ENCODE results near the gene GAN.
A peak's percentile ranks its signal among the peaks of the same experiment; 100 is the strongest.

Gene GAN

GRCh38 chr16:81314603-81315270 lies at the start of gene GAN:
GAN (plus strand) TSS chr16:81314962; CDS start chr16:81315114, 152 bp downstream.
- DNase-seq = peak; percentile 97

- DNase-seq = no peak
Observed at GRCh38 chr16:81265052-81265451, 49.7 kb upstream of the GAN start.

- DNase-seq = no peak
Observed at GRCh38 chr16:81265658-81266451, 48.9 kb upstream of the GAN start.

GRCh38 chr16:81266680-81267095 lies 48.1 kb upstream of the GAN start:
- peak; percentile 26 for DNase-seq

DNA sequence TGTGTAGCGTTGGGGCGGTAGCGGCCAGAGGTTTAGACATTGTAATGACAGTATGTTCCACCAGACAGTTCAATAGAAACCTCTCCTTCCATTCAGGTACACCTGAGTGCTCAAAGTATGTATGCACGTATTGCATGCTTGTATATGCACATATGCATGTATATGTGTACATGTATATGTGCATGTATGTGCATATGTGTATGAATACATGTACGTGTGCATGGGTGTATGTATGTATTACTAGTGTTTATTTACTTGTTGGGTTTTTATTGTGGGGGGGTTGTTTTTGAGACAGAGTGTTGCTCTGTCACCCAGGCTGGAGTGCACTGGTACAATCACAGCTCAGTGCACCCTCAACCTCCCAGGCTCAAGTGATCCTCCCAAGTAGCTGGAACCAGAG lies 46.3 kb upstream of the GAN start:
- no peak for DNase-seq

DNA sequence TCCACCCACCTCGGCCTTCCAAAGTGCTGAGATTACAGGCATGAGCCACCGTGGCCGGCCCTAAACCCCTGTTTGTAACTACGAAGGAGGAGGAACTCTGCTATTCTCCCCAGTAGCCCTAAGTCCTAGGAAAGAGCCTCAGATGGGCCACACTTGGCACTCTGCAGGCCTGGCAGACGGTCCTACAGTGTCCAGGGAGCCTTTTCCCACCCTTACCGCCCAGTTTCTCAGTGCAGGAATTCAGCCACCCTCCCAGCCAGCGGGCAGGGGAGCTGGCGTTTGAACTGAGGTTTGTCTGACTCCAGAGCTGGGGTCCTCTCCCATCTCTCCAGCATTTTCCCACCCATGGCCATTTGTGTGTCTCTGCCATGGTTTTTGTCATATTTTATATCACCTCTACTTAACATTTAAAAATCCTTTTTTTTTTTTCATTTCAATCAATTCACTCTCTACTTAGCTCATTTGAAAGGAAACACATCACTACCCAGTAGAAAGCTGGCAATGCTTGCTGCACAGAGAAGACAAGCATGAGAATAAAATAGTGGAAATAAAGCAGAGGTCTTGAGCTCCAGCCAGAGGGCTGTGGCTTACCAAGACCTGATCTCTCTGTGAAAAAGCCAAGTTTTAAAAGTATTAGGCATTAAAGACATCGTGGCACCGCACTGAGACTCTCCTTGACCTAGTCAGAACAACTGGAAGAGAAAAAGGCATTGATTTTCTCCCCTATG lies 41.4 kb upstream of the GAN start:
- DNase-seq = no peak

DNA sequence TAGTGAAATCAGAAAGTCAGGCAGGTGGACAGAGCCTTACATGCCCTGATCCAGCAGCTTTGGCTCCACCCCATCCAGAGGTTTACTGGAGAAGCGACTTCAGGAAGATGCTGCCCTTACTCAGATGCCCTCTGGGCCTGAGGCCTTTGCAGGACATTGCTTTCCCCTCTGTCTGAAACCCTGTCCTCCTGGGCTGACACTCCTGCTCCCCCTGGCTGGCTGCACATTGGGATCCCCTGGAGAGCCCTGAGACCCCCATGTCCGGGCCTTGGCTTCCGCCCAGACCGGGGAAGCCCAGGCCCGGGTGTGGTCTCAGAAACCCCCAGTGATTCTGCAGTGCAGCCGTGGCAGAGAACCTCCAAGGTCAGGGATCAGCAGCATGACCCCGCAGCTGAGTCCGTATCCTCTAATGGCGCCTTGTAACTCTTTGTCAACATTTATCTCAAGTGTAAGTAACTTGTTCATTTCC lies 39.7 kb upstream of the GAN start:
- no peak for DNase-seq

DNA sequence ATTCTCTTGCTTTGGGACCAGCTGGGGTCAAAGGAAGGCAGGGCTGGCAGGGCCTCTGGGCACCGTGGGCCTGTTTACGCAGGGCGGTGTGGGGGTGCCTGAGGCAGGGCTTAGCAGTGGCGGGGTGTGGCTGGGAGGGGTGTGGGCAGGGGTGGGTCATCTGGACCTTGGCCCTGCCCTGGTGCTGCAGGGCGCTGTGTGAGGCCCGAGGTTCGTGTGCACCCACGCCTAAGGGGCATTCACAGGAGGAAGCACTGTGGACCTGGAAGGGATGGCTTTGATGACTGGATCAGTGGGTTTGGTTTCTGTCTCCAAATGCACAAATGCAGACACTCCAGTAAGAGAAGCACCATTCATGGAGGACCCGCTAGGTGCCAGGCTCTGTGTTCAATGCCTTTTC lies 39.0 kb upstream of the GAN start:
- no peak for DNase-seq

GRCh38 chr16:81276323-81276722 lies 38.4 kb upstream of the GAN start:
- no peak for DNase-seq

DNA sequence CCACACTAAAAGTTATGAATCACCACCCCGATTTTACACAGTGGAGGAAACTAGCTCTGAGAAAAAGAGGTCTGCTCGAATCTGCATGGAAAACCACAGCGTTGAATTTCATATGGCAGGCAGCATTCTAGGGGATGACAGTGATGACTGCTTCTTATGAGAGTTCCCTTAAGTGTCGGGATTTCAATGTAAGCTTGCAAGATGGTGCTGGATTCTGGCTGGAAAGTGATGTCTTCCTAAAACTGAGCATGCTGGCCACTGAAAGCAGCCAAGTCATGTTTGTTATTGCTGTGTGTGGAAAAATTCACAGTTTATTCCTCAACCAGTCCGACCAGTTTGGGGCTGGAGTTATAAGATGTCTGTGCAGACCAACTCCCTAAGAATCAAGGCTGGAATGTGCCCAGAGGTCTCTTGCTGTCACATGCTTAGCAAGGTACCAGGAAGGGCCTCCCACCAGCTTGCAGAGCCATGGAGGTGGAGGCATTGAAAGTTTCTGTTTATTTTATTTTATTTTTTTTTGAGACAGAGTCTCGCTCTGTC lies 37.2 kb upstream of the GAN start:
- no peak for DNase-seq

DNA sequence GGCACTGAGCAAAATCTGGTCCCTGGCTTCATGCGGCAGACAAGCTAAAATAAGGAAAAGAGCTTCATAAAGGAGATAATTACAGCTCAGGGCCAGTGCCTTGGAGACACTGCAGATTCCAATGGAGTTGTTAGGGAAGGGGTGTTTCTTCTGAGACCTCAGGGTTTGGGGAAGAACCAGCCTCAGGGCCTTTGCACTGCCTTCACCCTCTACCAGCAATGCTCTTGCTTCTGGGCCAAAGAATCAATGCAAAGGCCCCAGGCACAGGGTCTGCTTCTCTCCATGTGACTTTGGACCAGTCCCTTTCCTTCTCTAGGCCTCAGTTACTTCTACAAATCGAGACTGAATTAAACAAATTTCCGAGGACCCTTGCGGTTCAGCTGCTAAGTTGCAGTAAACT lies 36.2 kb upstream of the GAN start:
- no peak for DNase-seq

DNA sequence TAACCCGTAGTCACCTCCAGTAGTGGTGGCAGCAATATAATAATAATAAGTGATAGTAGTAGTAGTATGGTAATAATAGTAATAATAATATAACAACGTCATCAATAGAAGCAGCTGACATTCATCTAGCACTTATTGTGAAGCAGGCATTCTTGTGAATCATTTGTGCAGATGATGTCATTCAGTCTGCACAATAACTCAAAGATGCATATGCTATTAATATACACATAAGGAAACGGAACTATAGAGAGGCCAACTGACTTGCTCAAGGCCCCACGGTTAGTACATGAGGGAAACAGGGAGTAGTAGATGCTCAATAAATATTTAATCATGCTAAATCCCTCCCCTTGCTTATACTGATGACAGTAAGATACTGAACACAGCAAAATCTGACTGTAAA lies 35.4 kb upstream of the GAN start:
- no peak for DNase-seq

- DNase-seq = no peak
Observed at GRCh38 chr16:81280393-81280792, 34.4 kb upstream of the GAN start.

GRCh38 chr16:81283044-81283443 lies 31.7 kb upstream of the GAN start:
- no peak for DNase-seq

DNA sequence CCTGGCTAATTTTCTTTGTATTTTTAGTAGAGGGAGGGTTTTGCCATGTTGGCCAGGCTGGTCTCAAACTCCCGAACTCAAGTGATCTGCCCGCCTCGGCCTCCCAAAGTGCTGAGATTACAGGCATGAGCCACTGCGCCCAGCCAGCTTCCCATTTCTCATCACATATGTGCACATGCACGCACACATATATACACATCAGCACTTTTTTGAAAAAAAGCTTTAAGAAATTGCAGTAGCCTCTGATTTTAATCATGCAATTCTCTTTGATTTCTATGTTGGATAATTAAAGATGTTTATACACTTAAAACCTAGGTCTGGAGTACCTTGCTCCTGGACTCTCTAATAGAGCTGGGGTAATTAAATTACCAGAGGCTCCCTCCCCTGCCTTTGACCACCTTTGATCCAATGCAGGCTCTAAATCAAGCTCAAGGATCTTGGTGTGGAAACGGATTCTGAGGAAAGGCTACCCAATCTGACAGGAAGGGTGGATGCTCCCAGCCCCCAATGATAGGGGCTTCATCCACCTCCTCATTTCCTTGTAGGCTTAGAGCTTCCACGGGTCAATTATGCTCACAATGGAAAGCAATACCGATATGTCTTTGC lies 29.7 kb upstream of the GAN start:
- DNase-seq = no peak

DNA sequence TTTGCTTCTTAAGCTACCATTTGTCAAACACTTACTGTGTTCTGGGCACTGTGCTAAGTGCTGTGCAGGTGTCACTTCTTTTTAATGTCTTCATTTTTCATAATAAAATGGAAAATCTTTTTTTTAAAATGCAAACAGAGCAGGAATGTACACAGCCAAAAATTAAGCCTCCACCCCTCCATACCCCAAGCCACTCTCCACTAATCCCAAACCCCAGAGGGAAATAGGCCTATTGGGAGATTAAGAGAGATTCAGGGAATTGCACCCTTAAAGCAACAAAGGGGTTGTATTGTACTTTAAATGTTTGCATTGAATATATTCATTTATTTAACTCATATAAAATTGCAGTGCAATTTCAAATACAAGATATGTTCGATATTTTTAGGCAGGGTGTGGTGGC lies 28.6 kb upstream of the GAN start:
- DNase-seq = no peak

- DNase-seq = no peak
Observed at GRCh38 chr16:81291117-81291516, 23.6 kb upstream of the GAN start.

- DNase-seq = no peak
Observed at GRCh38 chr16:81292936-81293335, 21.8 kb upstream of the GAN start.

- no peak for DNase-seq
Observed at GRCh38 chr16:81293909-81294802, 20.6 kb upstream of the GAN start.

DNA sequence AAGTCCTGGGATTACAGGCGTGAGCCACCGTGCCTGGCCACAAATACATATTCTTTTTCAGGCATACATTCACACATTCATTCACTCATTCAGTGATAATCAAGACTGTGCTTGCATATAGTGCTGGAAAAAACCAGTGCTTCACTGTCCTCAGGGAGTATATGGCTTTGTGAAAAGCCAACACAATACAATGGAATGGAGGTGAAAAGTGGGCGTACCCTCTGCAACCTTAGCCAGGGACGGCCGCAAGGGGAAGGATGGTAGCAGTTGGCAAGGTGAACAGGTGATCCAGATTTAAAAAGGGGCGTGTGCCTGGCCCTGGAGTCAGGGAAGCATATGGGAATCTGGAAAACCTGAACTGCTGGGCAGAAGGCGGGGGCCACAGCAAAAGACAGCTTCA lies 18.1 kb upstream of the GAN start:
- DNase-seq = no peak

DNA sequence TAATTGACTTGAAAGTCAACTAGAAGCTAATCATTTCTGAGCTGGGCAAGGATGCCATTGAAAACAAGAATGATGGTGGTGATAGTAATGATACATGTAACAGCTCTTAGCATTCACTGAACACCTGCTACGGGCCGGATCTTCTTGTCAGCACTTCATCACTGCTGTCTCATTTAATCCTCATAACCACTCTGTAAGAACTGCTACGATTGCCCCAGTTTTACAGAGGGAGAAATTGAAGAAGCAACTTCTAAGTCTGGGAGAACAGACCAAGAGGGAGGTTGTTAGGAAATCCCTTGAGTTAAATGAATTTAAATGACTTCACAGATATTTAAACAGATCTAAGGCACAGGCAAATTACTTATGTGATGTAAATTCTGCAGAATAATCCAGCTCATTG lies 7.0 kb upstream of the GAN start:
- DNase-seq = no peak

DNA sequence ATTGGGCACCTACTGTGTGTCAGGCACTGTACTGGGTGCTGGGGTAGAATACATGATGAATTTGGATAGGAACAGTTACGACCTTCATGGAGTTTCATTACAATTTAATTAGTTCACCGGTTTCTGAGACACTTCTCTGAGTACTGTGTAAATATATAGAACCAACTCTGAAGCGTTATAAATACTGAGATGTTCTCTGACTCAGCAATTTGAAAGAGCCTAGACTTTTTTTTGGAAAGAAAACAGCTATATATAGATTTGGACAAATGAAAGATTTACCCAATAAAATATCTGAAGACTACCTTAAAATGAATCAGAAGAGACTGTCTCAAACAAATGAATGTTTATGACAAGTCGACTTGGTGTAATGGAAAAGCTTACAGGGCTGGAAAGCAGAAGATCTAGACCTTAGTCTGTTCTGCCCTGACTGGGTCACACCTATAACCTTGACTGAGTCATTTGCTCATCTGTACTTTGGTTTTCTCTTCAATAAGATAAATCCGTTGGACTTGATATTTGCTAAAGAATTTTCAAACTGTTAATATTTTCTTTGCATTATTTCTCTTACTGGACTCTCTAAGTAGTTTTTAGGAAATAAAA lies 4.6 kb upstream of the GAN start:
- peak; percentile 43 for DNase-seq
